ENCODE results near the gene SPIB.

DNA sequence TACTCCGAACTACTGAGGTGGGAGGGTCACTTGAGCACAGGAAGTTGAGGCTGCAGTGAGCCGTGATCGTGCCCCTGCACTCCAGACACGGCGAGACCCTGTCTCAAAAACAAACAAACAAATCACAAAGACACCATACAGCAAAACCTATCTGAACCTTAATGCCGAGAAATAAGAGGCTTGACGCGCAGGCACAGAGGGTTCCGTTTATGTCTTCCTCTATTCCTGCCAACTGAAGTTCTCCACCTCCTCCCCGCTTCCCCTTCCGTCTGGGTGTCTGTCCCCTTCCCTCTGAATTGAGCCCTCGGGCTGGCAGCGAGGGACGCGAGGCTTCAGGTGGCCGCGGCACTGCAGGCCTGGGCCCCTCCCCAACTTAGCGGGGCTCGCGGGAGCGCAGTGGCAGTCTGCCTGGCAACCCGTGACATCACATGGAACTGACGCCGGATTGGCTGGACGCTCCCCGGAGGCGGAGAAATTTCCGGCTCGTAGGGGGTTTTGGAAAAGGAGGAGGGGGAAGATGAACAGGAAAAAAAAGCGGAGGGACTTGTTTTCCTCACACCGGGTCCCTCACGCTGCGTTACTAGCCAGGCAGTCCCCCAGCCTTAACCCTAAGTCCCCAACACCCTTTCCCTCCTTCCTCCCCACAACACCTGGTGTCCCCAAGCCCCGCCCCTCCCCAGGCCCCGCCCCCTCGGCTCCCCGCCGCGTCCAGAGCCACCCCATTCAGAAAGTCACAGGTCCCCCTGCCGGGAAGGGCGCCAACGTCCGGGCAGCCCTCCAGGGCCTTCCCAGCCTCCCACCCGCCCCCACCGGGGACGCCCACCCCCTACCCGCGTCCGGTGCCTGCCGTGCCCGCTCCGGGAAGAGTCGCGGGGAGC is 12.8 kb downstream of the SPIB start:
- TF ChIP-seq POLR2AphosphoS5 (IDR thresholded peaks at IDR 0.05; ENCODE audit: low read depth, low read length) (no peak; the same call in 1 of the 2 replicates), POLR2A (IDR thresholded peaks at IDR 0.05; ENCODE audit: low read depth, low read length) (peak; percentile 59; the same call in 1 of the 2 replicates), TAF1 (IDR thresholded peaks at IDR 0.05; ENCODE audit: low read depth, low read length) (no peak), PAX5 (IDR thresholded peaks at IDR 0.05; ENCODE audit: insufficient read depth, low read length, severe bottlenecking) (no peak)

All from GM12891 (cell line).